HFF-Myc (cell line): Measurements from ENCODE around the gene DTNA.

ENCODE experiments used
- DNase-seq: peaks from one replicate; pipeline ENCODE4 v3.0.0-alpha.2; 2011; ENCODE audit warnings: low read depth; ENCODE audit errors: extremely low read depth
- H3K4me3 ChIP-seq: replicated peaks from 2 replicates; pipeline ENCODE4 v1.5.1; 2011; ENCODE audit warnings: low read depth, mild to moderate bottlenecking, control low read depth, low read length
- TF ChIP-seq, protein P1 (sequence below): IDR thresholded peaks from 2 replicates; pipeline ENCODE4 v1.5.1; 2012; ENCODE audit warnings: mild to moderate bottlenecking, low read depth, low read length, control low read depth; ENCODE audit errors: missing control alignments

DTNA gene

DNA sequence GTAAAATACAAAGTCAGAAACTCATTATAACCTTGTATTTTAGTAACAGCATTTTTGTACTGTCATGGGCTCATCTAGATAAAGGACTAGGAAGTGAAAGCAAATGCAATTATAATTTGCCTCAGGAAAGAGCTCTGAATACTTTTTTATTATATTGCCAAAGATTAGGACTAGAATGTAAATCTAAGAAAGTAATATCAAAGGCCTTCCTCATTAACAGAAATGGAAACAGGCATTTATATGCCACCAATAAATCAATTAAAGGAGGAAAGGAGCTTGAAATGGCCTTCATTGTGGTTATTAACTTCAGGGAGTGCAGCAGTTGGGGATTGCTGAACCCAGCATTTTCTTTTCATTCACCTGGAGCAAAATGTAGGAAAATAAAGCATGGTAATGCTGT is 39.6 kb downstream of the DTNA start:
- no peak overlapping the region for H3K4me3 ChIP-seq
- DNase-seq: no peak
- TF ChIP-seq, protein P1, sequence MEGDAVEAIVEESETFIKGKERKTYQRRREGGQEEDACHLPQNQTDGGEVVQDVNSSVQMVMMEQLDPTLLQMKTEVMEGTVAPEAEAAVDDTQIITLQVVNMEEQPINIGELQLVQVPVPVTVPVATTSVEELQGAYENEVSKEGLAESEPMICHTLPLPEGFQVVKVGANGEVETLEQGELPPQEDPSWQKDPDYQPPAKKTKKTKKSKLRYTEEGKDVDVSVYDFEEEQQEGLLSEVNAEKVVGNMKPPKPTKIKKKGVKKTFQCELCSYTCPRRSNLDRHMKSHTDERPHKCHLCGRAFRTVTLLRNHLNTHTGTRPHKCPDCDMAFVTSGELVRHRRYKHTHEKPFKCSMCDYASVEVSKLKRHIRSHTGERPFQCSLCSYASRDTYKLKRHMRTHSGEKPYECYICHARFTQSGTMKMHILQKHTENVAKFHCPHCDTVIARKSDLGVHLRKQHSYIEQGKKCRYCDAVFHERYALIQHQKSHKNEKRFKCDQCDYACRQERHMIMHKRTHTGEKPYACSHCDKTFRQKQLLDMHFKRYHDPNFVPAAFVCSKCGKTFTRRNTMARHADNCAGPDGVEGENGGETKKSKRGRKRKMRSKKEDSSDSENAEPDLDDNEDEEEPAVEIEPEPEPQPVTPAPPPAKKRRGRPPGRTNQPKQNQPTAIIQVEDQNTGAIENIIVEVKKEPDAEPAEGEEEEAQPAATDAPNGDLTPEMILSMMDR: no peak

DNA sequence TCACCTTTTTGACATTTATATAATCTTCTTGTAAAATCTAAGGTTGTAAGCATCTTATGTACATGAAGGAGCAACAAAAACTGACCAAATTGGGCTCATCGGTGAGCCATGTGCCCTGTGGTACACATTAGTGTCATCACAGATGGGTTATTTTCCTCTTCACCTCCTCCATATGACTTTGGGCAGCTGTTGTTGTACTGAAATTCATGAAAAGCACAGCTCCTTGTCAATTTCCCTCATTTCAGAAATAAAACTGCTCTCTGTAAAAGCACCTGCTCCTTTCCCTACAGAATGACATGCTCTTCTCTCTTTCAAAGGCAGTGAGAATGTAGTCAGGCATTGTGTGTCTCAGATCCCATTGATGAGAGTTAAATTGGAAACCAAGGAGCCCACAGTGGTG is 42.0 kb downstream of the DTNA start:
- DNase-seq: no peak
- no peak overlapping the region for H3K4me3 ChIP-seq
- TF ChIP-seq, protein P1: no peak

DNA sequence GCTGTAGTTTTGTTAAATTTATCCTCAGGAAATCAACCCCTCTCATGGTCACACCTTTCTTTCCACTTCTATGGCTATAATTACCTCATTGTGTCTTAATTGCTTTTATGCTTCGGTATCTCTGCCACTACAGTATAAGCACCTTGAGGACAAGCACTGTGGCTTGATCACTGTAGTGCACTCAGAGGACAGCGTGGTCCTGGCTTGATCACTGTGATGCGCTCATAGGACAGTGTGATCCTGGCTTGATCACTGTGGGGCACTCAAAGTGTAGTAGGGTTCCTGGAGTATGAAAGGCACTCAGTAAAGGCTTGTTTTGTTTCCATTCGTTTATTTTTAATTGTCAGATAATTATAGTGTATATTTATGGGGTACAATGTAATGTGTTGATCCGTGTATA is 44.2 kb downstream of the DTNA start:
- TF ChIP-seq, protein P1: no peak
- no peak for DNase-seq
- no peak overlapping the region for H3K4me3 ChIP-seq

DNA sequence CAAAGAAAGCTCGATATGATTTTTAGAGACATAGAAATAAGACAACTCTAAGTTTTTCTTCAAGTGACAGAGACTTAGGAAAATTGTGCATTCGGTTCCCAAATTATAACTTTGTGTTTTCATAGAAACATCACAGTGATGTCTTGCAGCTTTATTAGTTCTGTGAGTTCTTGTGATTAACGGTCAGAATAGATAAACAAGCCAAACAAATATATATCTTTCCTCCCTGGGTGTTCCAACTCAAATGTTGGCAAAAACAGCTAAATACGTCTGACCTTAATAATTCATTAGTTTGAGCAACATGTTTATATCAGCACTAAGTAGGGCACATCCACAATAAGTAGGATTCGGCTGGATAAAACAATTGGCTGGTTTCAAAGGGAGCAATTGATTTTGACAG is 47.6 kb downstream of the DTNA start:
- DNase-seq: no peak
- TF ChIP-seq, protein P1: no peak
- no peak overlapping the region for H3K4me3 ChIP-seq

DNA sequence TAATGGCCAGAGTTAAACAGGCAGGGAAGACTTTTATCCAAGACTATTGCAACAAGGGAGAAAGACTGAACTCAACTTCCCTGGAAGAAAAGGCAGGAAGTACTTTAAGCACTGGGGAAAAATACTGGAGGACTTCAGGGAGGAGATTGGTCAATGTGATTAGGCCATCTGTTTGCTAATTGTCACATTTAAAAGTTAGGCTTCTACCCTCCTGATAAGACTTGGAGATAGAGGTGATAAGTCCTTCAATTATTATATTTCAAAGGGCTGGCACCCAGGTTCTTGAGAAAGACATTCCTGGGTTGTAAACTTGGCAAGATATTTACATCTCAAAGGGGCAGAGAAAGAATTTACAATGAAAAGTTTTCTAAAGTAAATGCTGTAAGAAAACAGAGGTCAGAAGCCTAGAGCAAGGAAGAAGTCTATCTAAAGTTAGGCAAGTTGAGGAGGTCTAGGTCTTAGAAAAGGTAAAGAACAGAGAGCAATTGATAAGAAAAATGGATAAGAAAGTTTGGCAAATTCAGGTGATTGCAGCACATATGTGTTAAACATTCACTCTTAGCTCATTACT is 48.4 kb downstream of the DTNA start:
- TF ChIP-seq, protein P1: no peak
- H3K4me3 ChIP-seq: no peak overlapping the region
- DNase-seq: no peak

DNA sequence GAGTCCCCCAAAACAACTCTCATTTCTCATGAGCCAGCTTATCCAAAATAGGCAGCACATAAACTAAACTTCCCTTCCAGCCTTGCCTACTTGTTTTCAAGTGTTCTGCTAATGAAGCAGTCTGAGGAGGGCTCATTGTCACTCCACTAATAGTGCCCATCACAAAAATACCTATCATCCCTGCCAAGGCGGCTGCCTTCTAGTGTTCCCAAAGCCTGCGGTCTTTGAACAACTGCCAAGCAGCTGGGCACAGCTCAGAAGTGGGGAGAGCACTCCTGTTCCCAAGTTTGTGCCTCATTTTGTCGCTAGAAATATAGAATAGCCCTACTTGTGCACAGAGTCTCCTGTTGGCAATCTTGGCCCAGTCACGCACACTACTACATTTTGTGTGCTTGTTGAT is 50.3 kb downstream of the DTNA start:
- no peak for DNase-seq
- H3K4me3 ChIP-seq: no peak overlapping the region
- TF ChIP-seq, protein P1: no peak

DNA sequence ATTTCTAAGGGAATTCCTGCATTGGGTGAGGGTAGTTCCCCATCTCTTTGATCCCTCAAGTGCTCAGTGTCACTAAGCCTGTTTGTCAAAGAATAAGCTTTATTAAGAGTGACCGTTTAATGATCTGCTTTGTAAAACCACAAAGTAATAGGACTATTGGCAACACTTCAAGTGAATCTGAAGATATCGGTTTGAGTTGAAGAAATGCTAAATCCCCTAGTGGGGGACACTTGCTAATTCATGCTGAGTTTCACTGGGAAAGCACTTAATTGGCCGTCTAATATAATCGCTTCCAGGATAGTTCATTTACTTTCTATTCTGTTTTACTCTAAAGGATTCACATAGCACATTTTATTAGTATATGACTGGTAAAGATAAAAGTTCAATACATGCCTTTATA is 54.4 kb downstream of the DTNA start:
- H3K4me3 ChIP-seq: no peak overlapping the region
- DNase-seq: no peak
- TF ChIP-seq, protein P1: no peak
